HG03439 (cell line): ENCODE data around the gene PI4K2A.

Source experiments
- ATAC-seq: cut with Tn5 transposase; IDR thresholded peaks from one replicate; pipeline ENCODE4 v1.9.1; 2021; ENCODE audit warnings: mild to moderate bottlenecking, moderate library complexity; ENCODE audit not compliant: unreplicated experiment

Gene PI4K2A

DNA sequence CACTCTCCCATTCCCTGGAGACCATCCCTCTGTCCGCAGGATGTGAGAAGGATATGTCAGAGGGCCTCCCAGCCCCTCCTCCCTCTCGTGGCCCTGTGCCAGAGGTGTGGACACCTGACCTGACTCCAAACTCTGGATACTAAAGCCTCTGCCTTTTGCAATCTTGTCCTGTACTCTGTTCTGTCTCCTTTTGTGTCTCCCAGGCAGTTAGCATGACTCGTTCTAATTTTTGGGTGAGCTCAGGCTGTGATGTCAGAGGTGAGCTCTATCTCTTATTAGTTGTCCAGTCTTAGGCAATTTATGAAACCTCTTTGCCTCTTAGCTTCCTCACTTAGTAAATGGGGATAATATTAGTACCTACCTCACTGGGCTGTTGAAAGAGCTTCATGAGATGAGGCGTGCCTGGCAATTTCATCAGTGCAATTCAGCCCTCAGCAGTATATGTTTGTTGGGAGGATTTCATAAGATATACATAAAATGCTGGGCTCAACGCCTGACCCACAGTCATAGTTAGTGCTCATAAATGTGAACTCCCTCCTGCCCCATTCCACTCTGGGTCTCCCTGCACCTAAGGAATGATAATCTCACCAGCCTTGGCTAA lies 84.0 kb downstream of the PI4K2A start:
- no peak for ATAC-seq
